GM21360 (cell line): ENCODE data around the gene CCDC12.

Experiments used
- ATAC-seq: cut with Tn5 transposase; IDR thresholded peaks from one replicate; pipeline ENCODE4 v1.9.1; 2021; ENCODE audit warnings: mild to moderate bottlenecking, moderate library complexity; ENCODE audit not compliant: unreplicated experiment

Gene CCDC12

GRCh38 chr3:46997453-46998091 lies 21.0 kb upstream of the CCDC12 start:
- ATAC-seq = no peak

- ATAC-seq = no peak
Observed at GRCh38 chr3:46996689-46997452, 20.3 kb upstream of the CCDC12 start.

- ATAC-seq = no peak
Observed at GRCh38 chr3:46995901-46996562, 19.5 kb upstream of the CCDC12 start.

- ATAC-seq = no peak
Observed at GRCh38 chr3:46994801-46995731, 18.5 kb upstream of the CCDC12 start.

GRCh38 chr3:46993986-46994385 lies 17.4 kb upstream of the CCDC12 start:
- ATAC-seq = no peak

GRCh38 chr3:46993292-46993691 lies 16.7 kb upstream of the CCDC12 start:
- ATAC-seq = no peak

- no peak for ATAC-seq
Observed at GRCh38 chr3:46992231-46992630, 15.7 kb upstream of the CCDC12 start.

GRCh38 chr3:46991406-46992165 lies 15.0 kb upstream of the CCDC12 start:
- no peak for ATAC-seq

GRCh38 chr3:46990573-46991374 lies 14.2 kb upstream of the CCDC12 start:
- no peak for ATAC-seq

- no peak for ATAC-seq
Observed at GRCh38 chr3:46989146-46989810, 12.7 kb upstream of the CCDC12 start.

- no peak for ATAC-seq
Observed at GRCh38 chr3:46988616-46989015, 12.1 kb upstream of the CCDC12 start.

- peak; percentile 54 for ATAC-seq
Observed at GRCh38 chr3:46987743-46988401, 11.3 kb upstream of the CCDC12 start.

GRCh38 chr3:46987319-46987742 lies 10.8 kb upstream of the CCDC12 start:
- no peak for ATAC-seq

GRCh38 chr3:46986782-46987310 lies 10.3 kb upstream of the CCDC12 start:
- no peak for ATAC-seq

GRCh38 chr3:46986055-46986730 lies 9.6 kb upstream of the CCDC12 start:
- ATAC-seq = no peak

- ATAC-seq = no peak
Observed at GRCh38 chr3:46985588-46985987, 9.0 kb upstream of the CCDC12 start.
